GM23338 (cell line): ENCODE results near the gene GUCY1A2. TPM values are rescaled to one million over a fixed set of nuclear protein-coding genes. Genes with fewer than 3 reads are reported as not detected.

ENCODE experiments used
- ATAC-seq: fragments of 200-7000 bp; cut with Tn5 transposase; 3 replicates; pipeline ENCODE4 v1.9.1; 2020
- DNase-seq: peaks from one replicate; pipeline ENCODE4 v3.0.0-alpha.2; 2015; ENCODE audit warnings: low spot score
- H2AFZ ChIP-seq: fragments of 200-600 bp; sonication (generic); 2 replicates; pipeline ENCODE4 v1.8.0; 2016; ENCODE audit warnings: antibody characterized with exemption, mild to moderate bottlenecking, moderate library complexity
- H3F3A ChIP-seq: fragments of 200-600 bp; sonication (generic); replicated peaks from 2 replicates; pipeline ENCODE4 v1.8.0; 2017; ENCODE audit warnings: antibody characterized with exemption, mixed run types, low read depth
- H3K27ac ChIP-seq: fragments of 200-600 bp; sonication (generic); 2 replicates; pipeline ENCODE4 v1.6.1; 2016; ENCODE audit warnings: low read depth
- H3K27me3 ChIP-seq: fragments of 200-600 bp; sonication (generic); 2 replicates; pipeline ENCODE4 v1.8.0; 2016; ENCODE audit warnings: mild to moderate bottlenecking, mixed run types, moderate library complexity; ENCODE audit not compliant: insufficient read depth
- H3K36me3 ChIP-seq: fragments of 200-600 bp; sonication (generic); 2 replicates; pipeline ENCODE4 v1.8.0; 2016; ENCODE audit warnings: mild to moderate bottlenecking; ENCODE audit not compliant: insufficient read depth
- H3K4me1 ChIP-seq: fragments of 200-600 bp; sonication (generic); 2 replicates; pipeline ENCODE4 v1.8.0; 2016; ENCODE audit warnings: mild to moderate bottlenecking, moderate library complexity; ENCODE audit not compliant: insufficient read depth
- H3K4me2 ChIP-seq: fragments of 200-600 bp; sonication (generic); 2 replicates; pipeline ENCODE4 v1.7.1; 2017; ENCODE audit warnings: mixed run types
- H3K4me3 ChIP-seq: fragments of 200-600 bp; sonication (generic); 2 replicates; pipeline ENCODE4 v1.6.1; 2016; ENCODE audit warnings: mixed run types
- H3K79me2 ChIP-seq: fragments of 200-600 bp; sonication (generic); replicated peaks from 2 replicates; pipeline ENCODE4 v1.8.0; 2017; ENCODE audit warnings: mild to moderate bottlenecking; ENCODE audit not compliant: insufficient read depth
- H3K9me2 ChIP-seq: fragments of 200-600 bp; sonication (generic); 2 replicates; pipeline ENCODE4 v1.8.0; 2017; ENCODE audit not compliant: insufficient read depth
- H4K20me1 ChIP-seq: fragments of 200-600 bp; sonication (generic); replicated peaks from 2 replicates; pipeline ENCODE4 v1.8.0; 2017; ENCODE audit warnings: mild to moderate bottlenecking; ENCODE audit not compliant: insufficient read depth
- H3K27ac Mint-ChIP-seq: 2 replicates; pipeline ENCODE4 v1.8.0; 2020; ENCODE audit warnings: inconsistent platforms, mild to moderate bottlenecking, moderate library complexity, mixed read lengths
- H3K27me3 Mint-ChIP-seq: 3 replicates; pipeline ENCODE4 v1.8.0; 2022; ENCODE audit warnings: low read depth, mild to moderate bottlenecking, moderate library complexity, mixed read lengths, inconsistent platforms; ENCODE audit not compliant: insufficient read depth, poor library complexity
- H3K36me3 Mint-ChIP-seq: 3 replicates; pipeline ENCODE4 v1.8.0; 2021; ENCODE audit warnings: low read depth, mild to moderate bottlenecking, inconsistent platforms, moderate library complexity, mixed read lengths
- H3K4me1 Mint-ChIP-seq: 3 replicates; pipeline ENCODE4 v1.8.0; 2020; ENCODE audit warnings: mild to moderate bottlenecking, inconsistent platforms, mixed read lengths
- H3K4me3 Mint-ChIP-seq: 3 replicates; pipeline ENCODE4 v1.8.0; 2021; ENCODE audit warnings: moderate library complexity, mild to moderate bottlenecking, inconsistent platforms, mixed read lengths
- H3K9me3 Mint-ChIP-seq: 3 replicates; pipeline ENCODE4 v1.8.0; 2020; ENCODE audit warnings: moderate library complexity, mild to moderate bottlenecking, inconsistent platforms, mixed read lengths
- JUNB ChIP-seq: IDR thresholded peaks from one replicate; pipeline ENCODE4 v1.6.1; 2016; ENCODE audit warnings: antibody characterized with exemption; ENCODE audit not compliant: unreplicated experiment
- POLR2AphosphoS5 ChIP-seq: IDR thresholded peaks from 2 replicates; pipeline ENCODE4 v1.6.1; 2016; ENCODE audit warnings: antibody characterized with exemption, low read depth
- polyA plus RNA-seq: library from polyadenylated mRNA; unstranded; fragments of >200 nt; fragmentation: Nextera tagmentation; extraction: Ambion mirVana; gene quantifications from 2 replicates; pipeline ENCODE4 v1.2.1, GENCODE V29; 2016
- total RNA-seq: library from RNA; depleted of rRNA; stranded (reverse); fragments of >200 nt; shearing (Covaris generic); gene quantifications from 2 replicates; pipeline ENCODE4 v1.2.3, GENCODE V29; 2014
- TF ChIP-seq, protein P1 (sequence below): fragments of 250-450 bp; sonication (Bioruptor Pico); IDR thresholded peaks from 2 replicates; pipeline ENCODE4 v1.5.0; 2020; ENCODE audit warnings: mild to moderate bottlenecking, moderate library complexity
- TF ChIP-seq, protein P2 (sequence below): IDR thresholded peaks from one replicate; pipeline ENCODE4 v1.6.1; 2018; ENCODE audit warnings: antibody characterized with exemption; ENCODE audit not compliant: unreplicated experiment
- TF ChIP-seq, protein P3 (sequence below): IDR thresholded peaks from 2 replicates; pipeline ENCODE4 v1.6.1; 2016; ENCODE audit warnings: antibody characterized with exemption

Gene GUCY1A2
- total and polyA plus RNA-seq, 2 experiments from 2014 or later, result 0.36 to 1.4 TPM

- TF ChIP-seq, protein P1, sequence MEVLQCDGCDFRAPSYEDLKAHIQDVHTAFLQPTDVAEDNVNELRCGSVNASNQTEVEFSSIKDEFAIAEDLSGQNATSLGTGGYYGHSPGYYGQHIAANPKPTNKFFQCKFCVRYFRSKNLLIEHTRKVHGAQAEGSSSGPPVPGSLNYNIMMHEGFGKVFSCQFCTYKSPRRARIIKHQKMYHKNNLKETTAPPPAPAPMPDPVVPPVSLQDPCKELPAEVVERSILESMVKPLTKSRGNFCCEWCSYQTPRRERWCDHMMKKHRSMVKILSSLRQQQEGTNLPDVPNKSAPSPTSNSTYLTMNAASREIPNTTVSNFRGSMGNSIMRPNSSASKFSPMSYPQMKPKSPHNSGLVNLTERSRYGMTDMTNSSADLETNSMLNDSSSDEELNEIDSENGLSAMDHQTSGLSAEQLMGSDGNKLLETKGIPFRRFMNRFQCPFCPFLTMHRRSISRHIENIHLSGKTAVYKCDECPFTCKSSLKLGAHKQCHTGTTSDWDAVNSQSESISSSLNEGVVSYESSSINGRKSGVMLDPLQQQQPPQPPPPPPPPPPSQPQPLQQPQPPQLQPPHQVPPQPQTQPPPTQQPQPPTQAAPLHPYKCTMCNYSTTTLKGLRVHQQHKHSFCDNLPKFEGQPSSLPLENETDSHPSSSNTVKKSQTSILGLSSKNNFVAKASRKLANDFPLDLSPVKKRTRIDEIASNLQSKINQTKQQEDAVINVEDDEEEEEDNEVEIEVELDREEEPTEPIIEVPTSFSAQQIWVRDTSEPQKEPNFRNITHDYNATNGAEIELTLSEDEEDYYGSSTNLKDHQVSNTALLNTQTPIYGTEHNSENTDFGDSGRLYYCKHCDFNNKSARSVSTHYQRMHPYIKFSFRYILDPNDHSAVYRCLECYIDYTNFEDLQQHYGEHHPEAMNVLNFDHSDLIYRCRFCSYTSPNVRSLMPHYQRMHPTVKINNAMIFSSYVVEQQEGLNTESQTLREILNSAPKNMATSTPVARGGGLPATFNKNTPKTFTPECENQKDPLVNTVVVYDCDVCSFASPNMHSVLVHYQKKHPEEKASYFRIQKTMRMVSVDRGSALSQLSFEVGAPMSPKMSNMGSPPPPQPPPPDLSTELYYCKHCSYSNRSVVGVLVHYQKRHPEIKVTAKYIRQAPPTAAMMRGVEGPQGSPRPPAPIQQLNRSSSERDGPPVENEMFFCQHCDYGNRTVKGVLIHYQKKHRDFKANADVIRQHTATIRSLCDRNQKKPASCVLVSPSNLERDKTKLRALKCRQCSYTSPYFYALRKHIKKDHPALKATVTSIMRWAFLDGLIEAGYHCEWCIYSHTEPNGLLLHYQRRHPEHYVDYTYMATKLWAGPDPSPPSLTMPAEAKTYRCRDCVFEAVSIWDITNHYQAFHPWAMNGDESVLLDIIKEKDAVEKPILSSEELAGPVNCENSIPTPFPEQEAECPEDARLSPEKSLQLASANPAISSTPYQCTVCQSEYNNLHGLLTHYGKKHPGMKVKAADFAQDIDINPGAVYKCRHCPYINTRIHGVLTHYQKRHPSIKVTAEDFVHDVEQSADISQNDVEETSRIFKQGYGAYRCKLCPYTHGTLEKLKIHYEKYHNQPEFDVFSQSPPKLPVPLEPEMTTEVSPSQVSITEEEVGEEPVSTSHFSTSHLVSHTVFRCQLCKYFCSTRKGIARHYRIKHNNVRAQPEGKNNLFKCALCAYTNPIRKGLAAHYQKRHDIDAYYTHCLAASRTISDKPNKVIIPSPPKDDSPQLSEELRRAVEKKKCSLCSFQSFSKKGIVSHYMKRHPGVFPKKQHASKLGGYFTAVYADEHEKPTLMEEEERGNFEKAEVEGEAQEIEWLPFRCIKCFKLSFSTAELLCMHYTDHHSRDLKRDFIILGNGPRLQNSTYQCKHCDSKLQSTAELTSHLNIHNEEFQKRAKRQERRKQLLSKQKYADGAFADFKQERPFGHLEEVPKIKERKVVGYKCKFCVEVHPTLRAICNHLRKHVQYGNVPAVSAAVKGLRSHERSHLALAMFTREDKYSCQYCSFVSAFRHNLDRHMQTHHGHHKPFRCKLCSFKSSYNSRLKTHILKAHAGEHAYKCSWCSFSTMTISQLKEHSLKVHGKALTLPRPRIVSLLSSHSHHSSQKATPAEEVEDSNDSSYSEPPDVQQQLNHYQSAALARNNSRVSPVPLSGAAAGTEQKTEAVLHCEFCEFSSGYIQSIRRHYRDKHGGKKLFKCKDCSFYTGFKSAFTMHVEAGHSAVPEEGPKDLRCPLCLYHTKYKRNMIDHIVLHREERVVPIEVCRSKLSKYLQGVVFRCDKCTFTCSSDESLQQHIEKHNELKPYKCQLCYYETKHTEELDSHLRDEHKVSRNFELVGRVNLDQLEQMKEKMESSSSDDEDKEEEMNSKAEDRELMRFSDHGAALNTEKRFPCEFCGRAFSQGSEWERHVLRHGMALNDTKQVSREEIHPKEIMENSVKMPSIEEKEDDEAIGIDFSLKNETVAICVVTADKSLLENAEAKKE (CRISPR knock-in tag), result no peak
Observed at GRCh38 chr11:106818443-106818842, 199.8 kb downstream of the GUCY1A2 start (continued).

DNA sequence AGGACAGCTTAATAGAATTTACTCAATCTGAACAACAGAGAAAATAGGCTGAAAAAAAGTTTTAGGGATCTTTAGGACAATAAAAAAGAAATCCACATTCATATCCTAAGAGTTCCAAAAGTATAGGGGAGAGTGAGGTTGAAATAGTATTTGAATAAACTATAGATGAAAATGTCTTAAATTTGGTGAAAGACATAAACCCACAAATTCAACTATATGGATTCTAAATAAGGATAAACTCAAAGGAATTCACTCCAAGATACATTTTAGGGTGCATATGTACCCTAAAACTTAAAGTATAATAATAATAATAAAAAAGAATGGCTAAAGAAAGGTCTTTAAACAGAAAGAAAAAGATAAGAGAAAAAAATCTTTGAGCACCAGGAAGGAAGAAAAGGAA lies 203.1 kb downstream of the GUCY1A2 start:
- Histone ChIP-seq H3K36me3 (no peaks in the 10 kb centered on the region), H3K4me3 (no peak overlapping the region), H4K20me1 (no peaks in the 10 kb centered on the region), H3K79me2 (no peaks in the 10 kb centered on the region), H3K9me2 (no peaks in the 10 kb centered on the region), H3K4me2 (no peak overlapping the region), H3K4me1 (no peaks in the 10 kb centered on the region), H2AFZ (no peak overlapping the region), H3K27ac (no peak overlapping the region), H3K27me3 (no peaks in the 10 kb centered on the region), H3F3A (no peaks in the 10 kb centered on the region)
- Mint-ChIP-seq H3K27me3 (no peaks in the 10 kb centered on the region), H3K4me3 (no peak overlapping the region), H3K4me1 (no peaks in the 10 kb centered on the region), H3K27ac (no peak overlapping the region), H3K36me3 (no peaks in the 10 kb centered on the region), H3K9me3 (no peaks in the 10 kb centered on the region)
- no peak for ATAC-seq
- DNase-seq, result no peak
- TF ChIP-seq, protein P1 (CRISPR knock-in tag), result no peak
- TF ChIP-seq, protein P2, sequence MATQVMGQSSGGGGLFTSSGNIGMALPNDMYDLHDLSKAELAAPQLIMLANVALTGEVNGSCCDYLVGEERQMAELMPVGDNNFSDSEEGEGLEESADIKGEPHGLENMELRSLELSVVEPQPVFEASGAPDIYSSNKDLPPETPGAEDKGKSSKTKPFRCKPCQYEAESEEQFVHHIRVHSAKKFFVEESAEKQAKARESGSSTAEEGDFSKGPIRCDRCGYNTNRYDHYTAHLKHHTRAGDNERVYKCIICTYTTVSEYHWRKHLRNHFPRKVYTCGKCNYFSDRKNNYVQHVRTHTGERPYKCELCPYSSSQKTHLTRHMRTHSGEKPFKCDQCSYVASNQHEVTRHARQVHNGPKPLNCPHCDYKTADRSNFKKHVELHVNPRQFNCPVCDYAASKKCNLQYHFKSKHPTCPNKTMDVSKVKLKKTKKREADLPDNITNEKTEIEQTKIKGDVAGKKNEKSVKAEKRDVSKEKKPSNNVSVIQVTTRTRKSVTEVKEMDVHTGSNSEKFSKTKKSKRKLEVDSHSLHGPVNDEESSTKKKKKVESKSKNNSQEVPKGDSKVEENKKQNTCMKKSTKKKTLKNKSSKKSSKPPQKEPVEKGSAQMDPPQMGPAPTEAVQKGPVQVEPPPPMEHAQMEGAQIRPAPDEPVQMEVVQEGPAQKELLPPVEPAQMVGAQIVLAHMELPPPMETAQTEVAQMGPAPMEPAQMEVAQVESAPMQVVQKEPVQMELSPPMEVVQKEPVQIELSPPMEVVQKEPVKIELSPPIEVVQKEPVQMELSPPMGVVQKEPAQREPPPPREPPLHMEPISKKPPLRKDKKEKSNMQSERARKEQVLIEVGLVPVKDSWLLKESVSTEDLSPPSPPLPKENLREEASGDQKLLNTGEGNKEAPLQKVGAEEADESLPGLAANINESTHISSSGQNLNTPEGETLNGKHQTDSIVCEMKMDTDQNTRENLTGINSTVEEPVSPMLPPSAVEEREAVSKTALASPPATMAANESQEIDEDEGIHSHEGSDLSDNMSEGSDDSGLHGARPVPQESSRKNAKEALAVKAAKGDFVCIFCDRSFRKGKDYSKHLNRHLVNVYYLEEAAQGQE, result no peak
- TF ChIP-seq JUNB (no peak), POLR2AphosphoS5 (no peak)
- TF ChIP-seq, protein P3, sequence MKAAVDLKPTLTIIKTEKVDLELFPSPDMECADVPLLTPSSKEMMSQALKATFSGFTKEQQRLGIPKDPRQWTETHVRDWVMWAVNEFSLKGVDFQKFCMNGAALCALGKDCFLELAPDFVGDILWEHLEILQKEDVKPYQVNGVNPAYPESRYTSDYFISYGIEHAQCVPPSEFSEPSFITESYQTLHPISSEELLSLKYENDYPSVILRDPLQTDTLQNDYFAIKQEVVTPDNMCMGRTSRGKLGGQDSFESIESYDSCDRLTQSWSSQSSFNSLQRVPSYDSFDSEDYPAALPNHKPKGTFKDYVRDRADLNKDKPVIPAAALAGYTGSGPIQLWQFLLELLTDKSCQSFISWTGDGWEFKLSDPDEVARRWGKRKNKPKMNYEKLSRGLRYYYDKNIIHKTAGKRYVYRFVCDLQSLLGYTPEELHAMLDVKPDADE, result no peak
